H1 (cell line): Measurements from ENCODE around the gene TRAPPC5.

Experiments used
- CEBPB ChIP-seq: IDR thresholded peaks from 2 replicates; pipeline ENCODE4 v1.6.1; 2012; ENCODE audit warnings: low read depth, low read length
- CTCF ChIP-seq, 3 experiments: IDR thresholded peaks; 1 replicate in 2 of 3; 2 replicates in 1 of 3; pipeline versions ENCODE4 v1.5.1 to v1.6.1; 2011; ENCODE audit warnings: low read length in 3 of 3, mild to moderate bottlenecking in 3 of 3, inconsistent platforms in 2 of 3, low read depth in 1 of 3, moderate library complexity in 1 of 3; ENCODE audit not compliant: insufficient read depth in 1 of 3; ENCODE audit errors: control extremely low read depth in 1 of 3
- EZH2 ChIP-seq: fragments of 200-600 bp; sonication (generic); IDR thresholded peaks from 2 replicates; pipeline ENCODE4 v1.7.1; 2012; ENCODE audit warnings: low read depth, mild to moderate bottlenecking, moderate library complexity, low read length, inconsistent platforms; ENCODE audit not compliant: severe bottlenecking
- MAX ChIP-seq: IDR thresholded peaks from 2 replicates; pipeline ENCODE4 v1.6.1; 2012; ENCODE audit warnings: inconsistent platforms
- POLR2AphosphoS5 ChIP-seq: IDR thresholded peaks from 2 replicates; pipeline ENCODE4 v1.6.1; 2011; ENCODE audit warnings: low read depth, low read length
- RAD21 ChIP-seq, 2 experiments: IDR thresholded peaks in 1 of 2; conservative IDR thresholded peaks in 1 of 2; 2 replicates each; pipeline ENCODE4 v1.6.1; 2011; ENCODE audit warnings: low read depth in 2 of 2, low read length in 2 of 2, improper control_type of control experiment in 1 of 2, inconsistent platforms in 1 of 2, mild to moderate bottlenecking in 1 of 2, moderate library complexity in 1 of 2
- SIN3A ChIP-seq, 2 experiments: IDR thresholded peaks in 1 of 2; conservative IDR thresholded peaks in 1 of 2; 2 replicates each; pipeline ENCODE4 v1.6.1; 2011 to 2012; ENCODE audit warnings: low read length in 2 of 2, improper control_type of control experiment in 1 of 2, low read depth in 1 of 2, mild to moderate bottlenecking in 1 of 2

GRCh38 chr19:7646426-7646700, 34.3 kb upstream of the TRAPPC5 start:
- TF ChIP-seq SIN3A (conservative IDR thresholded peaks at IDR 0.05 in 1 of 2, IDR thresholded peaks at IDR 0.05 in 1 of 2; ENCODE audit: low read depth in 1 of 2, low read length in 2 of 2) (no peak), CTCF (IDR thresholded peaks at IDR 0.05; ENCODE audit: control extremely low read depth in 1 of 3, insufficient read depth in 1 of 3, low read depth in 1 of 3, low read length in 3 of 3) (no peak), EZH2 (no peak), POLR2AphosphoS5 (no peak), RAD21 (IDR thresholded peaks at IDR 0.05 in 1 of 2, conservative IDR thresholded peaks at IDR 0.05 in 1 of 2; ENCODE audit: low read depth in 2 of 2, low read length in 2 of 2) (no peak), CEBPB (no peak), MAX (no peak)
